Measurements from ENCODE around the gene EMID1. TPM values are rescaled to one million over a fixed set of nuclear protein-coding genes. Genes with fewer than 3 reads are reported as not detected.

The EMID1 gene
- total RNA-seq, 2 experiments from 2014 or later = not detected

DNA sequence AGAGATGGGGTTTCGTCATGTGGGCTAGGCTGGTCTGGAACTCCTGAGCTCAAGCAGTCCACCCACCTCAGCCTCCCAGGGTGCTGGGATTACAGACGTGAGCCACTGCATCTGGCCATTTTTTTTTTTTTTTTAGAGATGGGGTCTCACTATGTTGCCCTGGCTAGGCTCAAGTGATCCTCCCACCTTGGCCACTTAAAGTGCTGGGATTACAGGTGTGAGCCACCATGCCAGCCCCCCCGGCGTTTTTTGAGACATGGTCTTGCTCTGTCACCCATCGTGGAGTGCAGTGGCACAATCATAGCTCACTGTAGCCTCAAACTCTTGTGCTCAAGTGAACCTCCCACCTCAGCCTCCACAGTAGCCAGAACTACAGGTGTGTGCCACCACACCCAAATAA lies 45.6 kb downstream of the EMID1 start:
- H2AFZ ChIP-seq (ENCODE audit: low read length) = no peak overlapping the region
- POLR2A ChIA-PET = no interaction called here
- intact Hi-C loops (cut with micrococcal nuclease; ENCODE audit: unreplicated experiment) = no loop called here
- H3K4me3 ChIP-seq (ENCODE audit: low read depth, low read length, poor library complexity, severe bottlenecking) = no peak overlapping the region
- H3K79me2 ChIP-seq (ENCODE audit: insufficient read depth, low read depth, low read length) = no peaks in the 10 kb centered on the region
- H3K9me3 ChIP-seq (ENCODE audit: low read length) = no peaks in the 10 kb centered on the region
- no peaks in the 10 kb centered on the region for H3K36me3 ChIP-seq (ENCODE audit: insufficient read depth, low read length)
- no TSS peak for BruUV-seq (replicated peaks)
- H3K4me2 ChIP-seq (ENCODE audit: low read length) = no peak overlapping the region
- no peak overlapping the region for H3K27ac ChIP-seq (ENCODE audit: low read depth, low read length, poor library complexity, severe bottlenecking)
- H4K20me1 ChIP-seq (ENCODE audit: insufficient read depth, low read length) = no peaks in the 10 kb centered on the region
- CTCF ChIA-PET (ENCODE audit: unreplicated experiment) = no interaction called here
- no peaks in the 10 kb centered on the region for H3K9me2 ChIP-seq (ENCODE audit: insufficient read depth, low read length)
- no peak for TF ChIP-seq EZH2phosphoT487 (IDR thresholded peaks at IDR 0.05; ENCODE audit: borderline replicate concordance, low read depth, low read length)
- TF ChIP-seq, protein P1, sequence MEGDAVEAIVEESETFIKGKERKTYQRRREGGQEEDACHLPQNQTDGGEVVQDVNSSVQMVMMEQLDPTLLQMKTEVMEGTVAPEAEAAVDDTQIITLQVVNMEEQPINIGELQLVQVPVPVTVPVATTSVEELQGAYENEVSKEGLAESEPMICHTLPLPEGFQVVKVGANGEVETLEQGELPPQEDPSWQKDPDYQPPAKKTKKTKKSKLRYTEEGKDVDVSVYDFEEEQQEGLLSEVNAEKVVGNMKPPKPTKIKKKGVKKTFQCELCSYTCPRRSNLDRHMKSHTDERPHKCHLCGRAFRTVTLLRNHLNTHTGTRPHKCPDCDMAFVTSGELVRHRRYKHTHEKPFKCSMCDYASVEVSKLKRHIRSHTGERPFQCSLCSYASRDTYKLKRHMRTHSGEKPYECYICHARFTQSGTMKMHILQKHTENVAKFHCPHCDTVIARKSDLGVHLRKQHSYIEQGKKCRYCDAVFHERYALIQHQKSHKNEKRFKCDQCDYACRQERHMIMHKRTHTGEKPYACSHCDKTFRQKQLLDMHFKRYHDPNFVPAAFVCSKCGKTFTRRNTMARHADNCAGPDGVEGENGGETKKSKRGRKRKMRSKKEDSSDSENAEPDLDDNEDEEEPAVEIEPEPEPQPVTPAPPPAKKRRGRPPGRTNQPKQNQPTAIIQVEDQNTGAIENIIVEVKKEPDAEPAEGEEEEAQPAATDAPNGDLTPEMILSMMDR (conservative IDR thresholded peaks at IDR 0.05; ENCODE audit: low read length) = no peak
- H3K4me1 ChIP-seq (ENCODE audit: insufficient read depth, low read length, poor library complexity, severe bottlenecking) = no peaks in the 10 kb centered on the region
- no peak for DNase-seq (ENCODE audit: low spot score)

DNA sequence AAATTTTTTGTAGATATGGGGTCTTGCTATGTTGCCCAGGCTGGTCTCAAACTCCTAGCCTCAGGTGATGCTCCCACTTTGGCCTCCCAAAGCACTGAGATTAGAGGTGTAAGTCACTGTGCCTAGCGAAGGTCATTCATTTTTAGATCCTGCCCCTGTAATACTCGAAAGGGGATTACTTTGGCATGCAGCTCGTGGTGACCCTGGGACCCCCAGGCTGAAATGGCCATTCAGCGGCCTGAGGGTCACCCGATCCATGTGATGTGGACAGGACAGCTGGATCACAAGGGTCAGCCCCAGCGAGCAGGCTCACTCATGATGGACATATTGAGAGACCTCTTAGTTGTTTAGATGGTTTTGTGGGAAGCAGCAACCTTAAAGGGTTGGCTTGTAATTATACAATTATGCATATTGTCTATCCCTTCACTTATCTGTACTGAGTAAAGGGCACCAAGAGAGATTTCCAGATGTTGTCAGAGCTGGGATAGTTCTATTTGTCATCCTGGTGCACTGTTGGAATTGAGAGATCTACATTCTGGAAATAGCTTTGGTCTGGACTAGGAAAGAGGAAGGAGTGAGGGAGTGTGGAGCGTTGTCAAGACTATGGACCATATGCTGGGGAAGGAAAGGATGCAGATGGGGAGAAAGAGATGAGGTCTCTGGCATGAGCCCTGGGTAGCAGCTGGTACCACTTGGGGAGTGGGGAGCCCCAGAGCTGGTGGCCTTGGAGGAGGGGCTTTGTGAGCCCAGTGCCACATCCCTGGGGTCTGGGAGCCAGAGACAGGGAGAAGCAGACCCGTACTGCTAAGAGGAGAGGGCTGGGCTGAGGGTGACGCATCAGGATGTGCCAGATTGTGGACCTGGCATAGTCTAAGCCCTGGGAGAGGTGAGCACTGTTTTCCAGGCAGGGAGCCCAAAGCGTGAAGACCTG lies 46.5 kb downstream of the EMID1 start:
- no peak overlapping the region for H3K27ac ChIP-seq (ENCODE audit: low read depth, low read length, poor library complexity, severe bottlenecking)
- H2AFZ ChIP-seq (ENCODE audit: low read length) = no peak overlapping the region
- ChIA-PET CTCF (ENCODE audit: unreplicated experiment) (no interaction called here), POLR2A (no interaction called here)
- no peak overlapping the region for H3K4me2 ChIP-seq (ENCODE audit: low read length)
- no peak overlapping the region for H3K4me3 ChIP-seq (ENCODE audit: low read depth, low read length, poor library complexity, severe bottlenecking)
- no peaks in the 10 kb centered on the region for H3K9me3 ChIP-seq (ENCODE audit: low read length)
- H3K36me3 ChIP-seq (ENCODE audit: insufficient read depth, low read length) = no peaks in the 10 kb centered on the region
- no peaks in the 10 kb centered on the region for H3K79me2 ChIP-seq (ENCODE audit: insufficient read depth, low read depth, low read length)
- intact Hi-C loops (cut with micrococcal nuclease; ENCODE audit: unreplicated experiment) = no loop called here
- DNase-seq (ENCODE audit: low spot score) = no peak
- no peaks in the 10 kb centered on the region for H3K9me2 ChIP-seq (ENCODE audit: insufficient read depth, low read length)
- BruUV-seq (replicated peaks) = no TSS peak
- no peak for TF ChIP-seq EZH2phosphoT487 (IDR thresholded peaks at IDR 0.05; ENCODE audit: borderline replicate concordance, low read depth, low read length)
- TF ChIP-seq, protein P1 (conservative IDR thresholded peaks at IDR 0.05; ENCODE audit: low read length) = no peak
- no peaks in the 10 kb centered on the region for H3K4me1 ChIP-seq (ENCODE audit: insufficient read depth, low read length, poor library complexity, severe bottlenecking)
- H4K20me1 ChIP-seq (ENCODE audit: insufficient read depth, low read length) = no peaks in the 10 kb centered on the region
